Thoracic aorta (tissue), 2 donors: ENCODE measurements around the gene MICAL3. TPM values are rescaled to one million over a fixed set of nuclear protein-coding genes. Genes with fewer than 3 reads are reported as not detected.

ENCODE experiments used
- ATAC-seq: fragments of 150-250 bp; one replicate; pipeline ENCODE4 v1.8.0; 2017; ENCODE audit warnings: low read depth; ENCODE audit not compliant: insufficient number of reproducible peaks, low FRiP score
- DNase-seq: peaks from one replicate; pipeline ENCODE4 v3.0.0-alpha.2; 2020; ENCODE audit warnings: low spot score
- H3K27ac ChIP-seq, 2 donors: fragments of 200-600 bp; sonication (generic); 1 replicate in 1 of 2; 2 replicates in 1 of 2; pipeline ENCODE4 v1.5.1; 2016; ENCODE audit warnings: mild to moderate bottlenecking in 2 of 2, moderate library complexity in 2 of 2
- H3K27me3 ChIP-seq: fragments of 200-600 bp; sonication (generic); replicated peaks from 2 replicates; pipeline ENCODE4 v1.6.0; 2016; ENCODE audit warnings: mild to moderate bottlenecking; ENCODE audit not compliant: insufficient read depth
- H3K36me3 ChIP-seq: fragments of 200-600 bp; sonication (generic); one replicate; pipeline ENCODE4 v1.5.1; 2016
- H3K4me1 ChIP-seq, 2 donors: fragments of 200-600 bp; sonication (generic); 1 replicate in 1 of 2; 2 replicates in 1 of 2; pipeline versions ENCODE4 v1.5.1 to v1.6.0; 2016; ENCODE audit warnings: low read depth in 2 of 2, mild to moderate bottlenecking in 1 of 2; ENCODE audit not compliant: control insufficient read depth in 1 of 2
- H3K4me3 ChIP-seq: fragments of 200-600 bp; sonication (generic); 2 replicates; pipeline ENCODE4 v1.5.1; 2016; ENCODE audit warnings: mild to moderate bottlenecking
- H3K9me3 ChIP-seq: fragments of 200-600 bp; sonication (generic); 2 replicates; pipeline ENCODE4 v1.5.1; 2016
- CTCF ChIP-seq: fragments of 200-600 bp; sonication (generic); IDR thresholded peaks from one replicate; pipeline ENCODE4 v1.5.1; 2019; ENCODE audit warnings: antibody characterized with exemption
- total RNA-seq, 2 donors: library from RNA; depleted of rRNA; stranded (reverse); fragments of >200 nt; gene quantifications; one replicate each; pipeline versions ENCODE4 v1.1.0 to v1.2.3, GENCODE V29; 2016

Gene MICAL3
- total RNA-seq, 2 donors from 2014 or later = 45.2 to 78.0 TPM

GRCh38 chr22:17772958-17773605 lies 251.3 kb downstream of the MICAL3 start:
- H3K4me1 ChIP-seq = peaks cover 3 to 11% of the 10 kb centered on the region in 2 donors
- H3K36me3 ChIP-seq = no peaks in the 10 kb centered on the region
- H3K9me3 ChIP-seq = no peaks in the 10 kb centered on the region
- ATAC-seq (no peak), DNase-seq (no peak)
- no peak overlapping the region for H3K27ac ChIP-seq
- TF ChIP-seq CTCF = no peak
- H3K4me3 ChIP-seq = peak overlapping the region; percentile 81
- H3K27me3 ChIP-seq = no peaks in the 10 kb centered on the region

- Histone ChIP-seq H3K9me3 (no peaks in the 10 kb centered on the region), H3K4me1 (peaks cover 3 to 11% of the 10 kb centered on the region in 2 donors), H3K27me3 (no peaks in the 10 kb centered on the region), H3K4me3 (peak overlapping the region; percentile 81), H3K27ac (no peak overlapping the region), H3K36me3 (no peaks in the 10 kb centered on the region)
- no peak for ATAC-seq
- no peak for TF ChIP-seq CTCF
- no peak for DNase-seq
These were observed 252.0 kb downstream of the MICAL3 start for GRCh38 chr22:17772249-17772957.

- DNase-seq = no peak
- no peak overlapping the region for H3K4me3 ChIP-seq
- peaks cover 3 to 11% of the 10 kb centered on the region in 2 donors for H3K4me1 ChIP-seq
- no peak for ATAC-seq
- no peak for TF ChIP-seq CTCF
- H3K27ac ChIP-seq = no peak overlapping the region
- no peaks in the 10 kb centered on the region for H3K9me3 ChIP-seq
- H3K36me3 ChIP-seq = no peaks in the 10 kb centered on the region
- H3K27me3 ChIP-seq = no peaks in the 10 kb centered on the region
These were observed 253.9 kb downstream of the MICAL3 start for GRCh38 chr22:17770180-17771077.

GRCh38 chr22:17769716-17770082 lies 254.7 kb downstream of the MICAL3 start:
- Histone ChIP-seq H3K27ac (no peak overlapping the region), H3K4me3 (no peak overlapping the region), H3K27me3 (no peaks in the 10 kb centered on the region), H3K36me3 (no peaks in the 10 kb centered on the region), H3K9me3 (no peaks in the 10 kb centered on the region), H3K4me1 (peaks cover 3 to 11% of the 10 kb centered on the region in 2 donors)
- ATAC-seq (no peak), DNase-seq (no peak)
- no peak for TF ChIP-seq CTCF
